HG03064 (cell line): Measurements from ENCODE around the gene SLC35C1.
A peak's percentile ranks its signal among the peaks of the same experiment; 100 is the strongest.

ENCODE experiments used
- ATAC-seq: cut with Tn5 transposase; IDR thresholded peaks from one replicate; pipeline ENCODE4 v1.9.1; 2021; ENCODE audit warnings: low read depth; ENCODE audit not compliant: unreplicated experiment

Gene SLC35C1

GRCh38 chr11:45843158-45843924, 38.4 kb downstream of the SLC35C1 start:
- ATAC-seq: no peak

- ATAC-seq: no peak
These were observed 40.1 kb downstream of the SLC35C1 start for GRCh38 chr11:45844822-45845578.

GRCh38 chr11:45846174-45846675, 41.3 kb downstream of the SLC35C1 start:
- no peak for ATAC-seq

DNA sequence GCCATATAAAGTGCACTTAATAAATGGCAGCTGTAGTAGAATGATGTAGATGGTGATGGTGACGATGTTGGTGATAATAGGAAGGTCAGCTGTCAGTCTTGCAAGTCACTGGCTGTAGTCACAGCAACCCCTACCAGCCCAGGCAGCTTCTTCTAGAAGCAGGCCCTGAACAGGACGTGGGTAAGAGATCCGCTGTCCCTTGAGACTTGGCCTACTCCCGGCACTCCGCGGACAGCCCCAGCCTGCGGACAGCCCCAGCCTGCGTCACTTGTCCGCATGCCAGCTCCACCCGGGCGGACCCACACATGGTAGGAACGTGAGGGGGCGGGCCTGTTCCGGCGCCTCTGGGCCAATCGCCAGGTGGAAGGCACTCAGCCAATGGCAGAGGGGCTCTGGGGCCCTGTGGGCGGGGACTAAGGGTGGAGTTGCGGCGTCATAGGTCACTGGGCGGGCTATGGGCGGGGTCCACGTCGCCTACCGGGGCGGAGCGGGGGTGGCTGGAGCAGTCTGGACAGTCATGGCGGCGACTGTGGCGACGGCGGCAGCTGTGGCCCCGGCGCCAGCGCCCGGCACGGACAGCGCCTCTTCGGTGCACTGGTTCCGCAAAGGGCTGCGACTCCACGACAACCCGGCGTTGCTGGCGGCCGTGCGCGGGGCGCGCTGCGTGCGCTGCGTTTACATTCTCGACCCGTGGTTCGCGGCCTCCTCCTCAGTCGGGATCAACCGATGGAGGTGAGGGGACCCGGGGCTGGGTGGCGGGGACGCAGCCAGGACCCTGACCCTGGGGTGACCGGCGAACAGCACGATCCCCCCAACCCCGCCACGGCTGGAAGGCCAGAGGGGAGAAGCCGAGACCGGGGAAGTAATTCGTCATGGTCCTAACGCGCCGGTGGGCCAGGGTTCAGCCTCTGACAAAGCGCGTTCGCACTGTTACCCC, 42.3 kb downstream of the SLC35C1 start, which contains the start of gene CRY2:
Gene CRY2 (plus strand): TSS at position 502 of the 937 bp plus-strand sequence. CDS start 16 bp downstream, at position 518.
- peak; percentile 89 for ATAC-seq

- ATAC-seq: peak; percentile 4
These were observed 43.0 kb downstream of the SLC35C1 start for GRCh38 chr11:45847911-45848316.

DNA sequence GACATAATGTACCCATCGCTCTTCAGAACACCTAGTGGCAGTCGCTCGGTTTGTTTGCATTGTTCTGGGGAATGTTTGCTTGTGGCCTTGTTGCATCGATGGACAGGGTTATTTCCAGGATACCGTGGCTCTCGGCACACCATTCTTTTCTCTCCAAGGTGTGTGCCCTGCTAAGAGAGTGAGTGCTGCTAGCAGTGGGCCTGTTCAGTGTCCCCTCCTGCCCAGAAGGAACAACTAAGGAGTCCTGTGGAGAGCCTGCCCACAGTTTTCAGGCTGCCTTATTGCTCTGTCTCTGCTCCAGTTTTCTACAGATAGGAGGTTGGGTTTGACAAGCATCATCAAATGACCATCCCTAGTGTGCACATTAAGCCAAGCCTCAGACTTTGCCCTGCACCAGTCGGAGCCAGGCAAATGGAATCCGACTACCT, 43.7 kb downstream of the SLC35C1 start:
- ATAC-seq: no peak

- ATAC-seq: no peak
These were observed 45.5 kb downstream of the SLC35C1 start for GRCh38 chr11:45850446-45850845.

DNA sequence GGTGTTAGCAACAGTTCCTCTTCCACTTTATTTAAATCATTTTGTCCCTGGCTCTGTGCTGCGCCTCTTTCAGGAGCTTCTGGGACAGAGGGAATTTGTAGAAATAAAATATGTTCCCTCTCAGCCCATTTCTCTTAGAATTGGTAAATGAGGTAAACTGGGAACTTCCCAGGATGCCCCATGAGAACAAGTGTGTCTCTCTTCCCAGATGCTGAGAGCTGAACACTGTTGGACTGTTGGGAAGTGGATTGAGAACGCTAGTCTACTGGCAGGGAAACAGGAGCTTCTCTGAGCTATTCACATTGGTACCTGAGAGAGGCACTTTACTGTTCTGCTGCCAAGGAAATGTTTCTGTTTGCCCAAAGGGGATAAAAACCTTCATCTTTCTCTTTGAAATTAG, 46.3 kb downstream of the SLC35C1 start:
- ATAC-seq: no peak

DNA sequence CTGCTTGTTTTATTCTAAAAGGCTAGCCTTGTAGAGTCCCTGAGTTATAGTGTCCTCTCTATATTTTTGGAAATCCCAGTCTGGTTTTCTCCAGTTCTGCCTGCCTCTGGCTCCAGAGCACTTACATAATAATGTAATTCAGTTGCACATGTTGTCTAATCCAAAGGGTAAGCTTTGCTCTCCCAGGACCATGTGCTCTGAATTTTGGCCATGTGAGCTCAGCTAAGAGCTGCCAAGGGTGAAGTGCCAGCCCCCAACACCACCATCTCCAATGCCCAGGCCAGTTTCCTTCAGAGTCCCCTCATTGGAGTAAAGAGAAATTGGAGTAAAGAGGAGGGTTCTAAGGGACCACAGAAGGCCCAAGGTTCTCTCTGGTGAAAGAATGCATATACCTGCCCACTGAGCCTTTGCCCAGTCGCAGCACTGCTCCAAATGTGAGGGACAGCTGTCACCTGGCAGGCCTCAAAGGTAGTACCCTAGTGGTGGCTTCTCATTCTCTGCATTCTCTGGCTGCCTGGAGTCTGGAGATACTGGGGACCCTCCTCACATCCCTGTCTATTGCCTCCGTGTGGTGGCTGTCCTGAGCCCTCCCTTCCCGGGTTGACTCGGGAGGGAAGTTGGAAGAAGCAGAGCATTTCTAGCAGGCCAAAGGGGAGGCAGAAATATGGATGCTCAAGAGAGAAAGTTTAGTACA, 47.2 kb downstream of the SLC35C1 start:
- ATAC-seq: no peak

DNA sequence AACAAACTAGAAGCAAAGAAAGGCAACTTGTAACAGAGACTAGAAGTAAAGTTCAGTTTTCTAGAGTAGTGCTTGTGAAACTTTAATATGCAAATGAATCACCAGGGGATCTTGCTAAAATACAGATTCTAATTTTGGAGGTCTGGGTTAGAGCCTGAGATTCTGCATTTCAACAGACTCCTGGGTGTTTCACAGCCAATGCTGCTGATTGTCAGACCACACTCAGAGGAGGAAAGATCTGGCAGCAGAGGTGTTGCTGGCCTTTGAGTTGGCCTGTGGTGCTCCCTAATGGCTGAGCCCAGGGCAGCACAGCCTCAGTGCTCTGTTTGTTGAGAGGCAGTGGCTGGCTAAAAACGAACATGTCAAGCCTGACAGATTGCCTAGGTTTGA, 47.8 kb downstream of the SLC35C1 start:
- no peak for ATAC-seq

- no peak for ATAC-seq
These were observed 48.6 kb downstream of the SLC35C1 start for GRCh38 chr11:45853332-45854219.

GRCh38 chr11:45855308-45855707, 50.4 kb downstream of the SLC35C1 start:
- no peak for ATAC-seq

DNA sequence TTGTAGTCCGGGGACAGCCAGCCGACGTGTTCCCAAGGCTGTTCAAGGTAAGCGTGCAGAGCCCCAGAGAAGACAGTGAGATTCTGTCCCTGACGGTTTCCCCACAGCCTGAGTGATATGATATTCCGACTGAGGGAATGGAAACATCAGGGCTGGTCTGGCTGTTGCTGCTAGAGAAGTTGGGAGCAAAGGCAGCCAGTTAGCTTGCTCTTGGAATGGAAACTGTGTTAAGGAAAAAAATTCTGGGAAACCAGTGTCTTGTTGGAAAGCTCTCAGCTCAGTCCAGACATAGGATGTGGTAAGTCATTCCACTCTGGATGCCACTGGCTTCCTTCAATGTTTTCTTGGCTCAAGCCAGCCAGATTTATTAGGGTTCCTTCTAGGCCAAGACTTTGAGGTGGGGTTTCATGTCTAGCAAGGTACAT, 51.1 kb downstream of the SLC35C1 start:
- ATAC-seq: no peak

DNA sequence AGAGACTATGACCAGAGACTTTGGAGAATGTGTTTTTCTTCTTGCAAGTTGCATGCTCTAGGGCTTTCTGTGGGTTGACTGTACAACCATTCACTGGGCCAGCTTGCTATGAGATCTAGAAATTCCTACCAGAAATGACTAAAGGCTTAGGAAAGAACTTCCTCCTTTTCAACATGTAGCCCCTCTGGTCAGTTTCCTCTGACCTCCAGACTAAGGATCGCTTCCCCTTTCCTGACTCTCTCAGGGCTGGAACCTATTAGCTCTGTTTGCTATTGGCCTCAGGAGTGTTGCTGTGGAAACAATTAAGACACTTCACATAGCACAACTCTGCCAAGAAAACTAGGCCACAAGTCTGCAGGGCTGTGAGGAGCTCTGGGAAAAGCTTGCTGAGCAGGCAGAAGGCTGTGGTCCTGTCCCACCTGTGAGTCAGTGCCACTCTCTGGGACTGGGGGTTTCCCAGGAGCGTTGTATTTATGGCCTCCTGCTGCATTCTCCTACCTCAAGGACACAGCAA, 53.1 kb downstream of the SLC35C1 start:
- ATAC-seq: no peak

DNA sequence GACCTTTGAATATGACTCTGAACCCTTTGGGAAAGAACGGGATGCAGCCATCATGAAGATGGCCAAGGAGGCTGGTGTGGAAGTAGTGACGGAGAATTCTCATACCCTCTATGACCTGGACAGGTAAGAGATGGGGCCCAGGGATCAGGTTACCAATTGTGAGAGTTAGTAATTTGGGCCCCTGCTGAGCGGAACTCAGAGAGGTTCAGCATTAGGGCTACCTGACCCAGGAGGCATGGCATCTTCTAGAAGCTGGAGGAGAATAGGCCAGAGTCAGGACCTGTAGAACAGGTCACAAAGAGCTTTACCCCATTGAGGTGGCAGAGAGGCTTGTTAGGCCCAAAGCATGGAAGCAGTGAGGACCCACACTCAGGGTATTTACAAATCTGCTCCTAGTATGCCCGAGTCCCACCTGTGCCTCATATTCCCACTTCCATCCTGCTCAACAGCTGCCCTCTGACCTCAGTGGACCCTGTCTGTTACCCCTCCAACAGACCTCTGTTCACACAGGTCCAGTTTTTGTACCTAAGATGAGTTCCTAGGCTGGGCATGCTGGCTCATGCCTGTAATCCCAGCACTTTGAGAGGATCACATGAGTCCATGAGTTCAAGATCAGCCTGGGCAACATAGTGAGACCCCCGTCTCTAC, 53.9 kb downstream of the SLC35C1 start:
- ATAC-seq: no peak

GRCh38 chr11:45859661-45860140, 54.8 kb downstream of the SLC35C1 start:
- ATAC-seq: no peak

DNA sequence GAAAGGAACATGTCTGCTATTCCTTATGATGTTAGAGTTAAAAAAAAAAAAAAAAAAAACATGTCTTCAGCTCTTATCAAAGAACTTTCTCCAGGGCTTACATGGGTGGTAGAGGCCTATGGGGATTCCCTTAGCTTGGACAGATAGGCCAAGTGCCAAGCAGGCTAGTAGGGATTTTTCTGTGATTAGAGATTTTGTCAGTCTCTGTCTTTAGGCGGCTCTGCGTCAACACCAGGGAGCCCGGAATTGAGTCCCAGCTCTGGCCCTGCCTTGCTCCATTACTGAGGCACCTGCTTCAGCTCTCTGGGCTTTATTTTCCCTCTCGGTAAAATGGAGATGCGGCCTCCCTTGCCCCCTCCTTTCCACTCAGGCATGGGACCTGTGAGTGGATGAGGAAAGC, 55.4 kb downstream of the SLC35C1 start:
- no peak for ATAC-seq
